SK-N-SH treated with all-trans-retinoic acid at 6 μM for 48 hours (cell line): ENCODE measurements around the gene CNTRL.

Source experiments
- ARNTL ChIP-seq: fragments of 450-650 bp; formaldehyde crosslinking; IDR thresholded peaks from 2 replicates; pipeline ENCODE4 v1.5.0; 2020; ENCODE audit warnings: low read depth, mild to moderate bottlenecking, moderate library complexity, borderline replicate concordance
- ISL1 ChIP-seq: fragments of 250-450 bp; sonication (Bioruptor Pico); IDR thresholded peaks from 2 replicates; pipeline ENCODE4 v2.1.2; 2022; ENCODE audit warnings: mild to moderate bottlenecking, moderate library complexity
- RARB ChIP-seq: fragments of 250-450 bp; sonication (Bioruptor Pico); IDR thresholded peaks from 2 replicates; pipeline ENCODE4 v1.8.0; 2021; ENCODE audit warnings: mild to moderate bottlenecking, moderate library complexity
- ZFP30 ChIP-seq: fragments of 450-650 bp; formaldehyde crosslinking; IDR thresholded peaks from 2 replicates; pipeline ENCODE4 v1.5.0; 2022; ENCODE audit warnings: mild to moderate bottlenecking, moderate library complexity
- ZNF565 ChIP-seq: fragments of 450-650 bp; formaldehyde crosslinking; conservative IDR thresholded peaks from 2 replicates; pipeline ENCODE4 v1.5.0; 2020; ENCODE audit warnings: low read depth, mild to moderate bottlenecking, moderate library complexity

DNA sequence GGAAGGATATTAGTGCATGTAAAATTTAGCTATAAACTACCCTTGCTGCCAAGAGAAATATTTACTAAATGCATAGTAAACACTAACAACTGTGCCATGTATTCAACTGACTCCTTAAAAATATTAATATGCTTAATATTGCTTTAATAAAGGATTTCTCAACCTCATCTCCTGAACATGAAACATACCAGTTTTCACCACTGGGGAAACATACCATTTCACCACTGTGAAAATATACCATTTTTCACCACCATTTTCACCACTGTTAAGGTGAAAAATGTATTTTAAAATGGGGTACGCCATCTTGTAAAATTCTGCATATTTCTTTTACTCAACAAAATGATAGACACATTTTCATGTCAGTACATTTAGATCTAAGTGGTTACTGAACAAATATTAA is 122.4 kb downstream of the CNTRL start:
- TF ChIP-seq RARB (CRISPR knock-in tag) (no peak), ZFP30 (CRISPR knock-in tag) (no peak), ZNF565 (CRISPR knock-in tag) (no peak), ARNTL (CRISPR knock-in tag) (no peak), ISL1 (CRISPR knock-in tag) (no peak)
